CD4-positive, alpha-beta T cell (primary cell): Measurements from ENCODE around the gene CPED1. TPM values are rescaled to one million over a fixed set of nuclear protein-coding genes. Genes with fewer than 3 reads are reported as not detected.

Source experiments
- ATAC-seq: fragments of 200-7000 bp; cut with Tn5 transposase; one replicate; pipeline ENCODE4 v1.10.0; 2022; ENCODE audit warnings: mild to moderate bottlenecking; ENCODE audit not compliant: poor library complexity
- CTCF ChIA-PET: fragments of 350-600 bp; sonication (Branson Sonifier 250); formaldehyde crosslinking; loops from one replicate; lab custom pipeline; 2021; ENCODE audit warnings: antibody characterized with exemption, inconsistent platforms; lab: Charles Lee
- POLR2A ChIA-PET: fragments of 350-600 bp; sonication (Branson Sonifier 250); formaldehyde crosslinking; loops from one replicate; lab custom pipeline; 2021; ENCODE audit warnings: antibody characterized with exemption, inconsistent platforms; lab: Charles Lee
- DNase-seq, 14 experiments: peaks; one replicate each; pipeline ENCODE4 v3.0.0-alpha.2; 2013 to 2020; ENCODE audit warnings: mixed read lengths in 2 of 14
- H3K27ac ChIP-seq, 2 donors: one replicate each; pipeline versions ENCODE4 v1.5.1 to v1.7.0; 2013; ENCODE audit warnings: low read length in 2 of 2, low read depth in 1 of 2, mild to moderate bottlenecking in 1 of 2
- H3K27me3 ChIP-seq, 2 experiments: 1 replicate in 1 of 2; 2 replicates in 1 of 2; pipeline versions ENCODE4 v1.6.1 to v1.7.0; 2013; ENCODE audit warnings: low read length in 2 of 2, control low read depth in 1 of 2, mild to moderate bottlenecking in 1 of 2, moderate library complexity in 1 of 2; ENCODE audit not compliant: insufficient read depth in 2 of 2, control insufficient read depth in 1 of 2
- H3K36me3 ChIP-seq: one replicate; pipeline ENCODE4 v1.6.1; 2013; ENCODE audit warnings: low read length, control low read depth; ENCODE audit not compliant: insufficient read depth
- H3K4me1 ChIP-seq: one replicate; pipeline ENCODE4 v1.6.1; 2013; ENCODE audit warnings: low read length, control low read depth; ENCODE audit not compliant: insufficient read depth
- H3K4me3 ChIP-seq: one replicate; pipeline ENCODE4 v1.5.1; 2013; ENCODE audit warnings: mild to moderate bottlenecking, low read length, moderate library complexity
- H3K9me3 ChIP-seq, 2 experiments: 1 replicate in 1 of 2; 2 replicates in 1 of 2; pipeline versions ENCODE4 v1.6.1 to v1.7.0; 2013; ENCODE audit warnings: low read length in 2 of 2, mild to moderate bottlenecking in 2 of 2, control low read depth in 1 of 2, moderate library complexity in 1 of 2; ENCODE audit not compliant: control insufficient read depth in 1 of 2, insufficient read depth in 1 of 2
- H3K27ac Mint-ChIP-seq: one replicate; pipeline ENCODE4 v1.8.0; 2020; ENCODE audit warnings: mixed read lengths
- H3K27me3 Mint-ChIP-seq: one replicate; pipeline ENCODE4 v1.8.0; 2021; ENCODE audit warnings: mixed read lengths
- H3K36me3 Mint-ChIP-seq: one replicate; pipeline ENCODE4 v1.8.0; 2021; ENCODE audit warnings: low read depth, mixed read lengths
- H3K4me1 Mint-ChIP-seq: one replicate; pipeline ENCODE4 v1.8.0; 2021; ENCODE audit warnings: low read depth, mixed read lengths
- H3K4me3 Mint-ChIP-seq: one replicate; pipeline ENCODE4 v1.8.0; 2020; ENCODE audit warnings: mild to moderate bottlenecking, mixed read lengths
- H3K9me3 Mint-ChIP-seq: one replicate; pipeline ENCODE4 v1.8.0; 2020; ENCODE audit warnings: mixed read lengths
- intact Hi-C, 2 experiments: fragments of 100-400 bp; cut with DNase I in 1 of 2; cut with micrococcal nuclease in 1 of 2; formaldehyde crosslinking; loops; one replicate each; pipeline versions ENCODE4 v1.15.1 to v1.9.0; 2023 to 2025; cut with DNase I, micrococcal nuclease
- total RNA-seq, 174 experiments: library from RNA in 2 of 174; stranded (reverse) in 2 of 174; gene quantifications; one replicate each; pipeline ENCODE4 v1.2.3 and lab custom pipeline; 2021 to 2026
- TF ChIP-seq, protein P1 (sequence below): fragments of 200-600 bp; IDR thresholded peaks from one replicate; pipeline ENCODE4 v1.8.0; 2022; ENCODE audit warnings: antibody characterized with exemption, mild to moderate bottlenecking

The CPED1 gene
- total RNA-seq, 2 experiments from 2014 or later, result 0.08 to 0.19 TPM

DNA sequence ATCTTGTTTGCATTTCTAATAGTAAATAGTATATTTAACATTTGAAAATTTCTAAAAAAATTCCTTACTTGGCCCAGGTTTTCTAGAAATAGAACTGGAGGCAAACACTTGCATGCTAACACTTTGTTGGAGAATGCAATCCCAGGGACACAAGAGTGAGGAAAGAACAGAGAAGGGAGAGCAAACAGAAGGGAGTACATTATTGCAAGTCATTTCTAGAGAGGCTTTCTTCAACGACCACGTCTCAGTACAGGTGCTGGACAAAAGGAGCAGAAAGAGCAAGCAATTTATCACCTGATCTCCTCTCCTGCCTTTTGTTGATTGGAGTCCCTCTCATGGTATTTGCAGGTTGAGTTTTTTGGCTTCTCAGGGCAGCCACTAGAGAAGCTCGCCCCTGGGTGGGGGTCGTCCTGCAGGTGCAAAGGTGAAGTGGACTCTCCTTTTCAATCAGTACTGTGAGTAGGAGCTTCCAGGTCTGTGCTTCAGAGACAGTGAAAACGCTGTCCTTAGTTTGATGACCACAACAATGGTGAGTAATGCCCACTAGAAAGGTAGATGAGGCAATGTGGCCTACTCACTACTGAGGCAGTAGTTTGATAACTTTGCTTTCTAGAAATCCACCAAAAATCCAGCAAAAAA, 5.2 kb downstream of the CPED1 start:
- Histone ChIP-seq H3K9me3 (no peaks in the 10 kb centered on the region), H3K27ac (no peak overlapping the region), H3K36me3 (no peaks in the 10 kb centered on the region), H3K4me3 (no peak overlapping the region), H3K27me3 (peaks cover 16 to 34% of the 10 kb centered on the region in 2 experiments), H3K4me1 (peaks cover 20% of the 10 kb centered on the region)
- ChIA-PET CTCF (no interaction called here), POLR2A (no interaction called here)
- Mint-ChIP-seq H3K36me3 (no peaks in the 10 kb centered on the region), H3K4me1 (peaks cover 46% of the 10 kb centered on the region), H3K9me3 (no peaks in the 10 kb centered on the region), H3K27ac (no peak overlapping the region), H3K4me3 (no peak overlapping the region), H3K27me3 (peaks cover 39% of the 10 kb centered on the region)
- no peak for DNase-seq
- TF ChIP-seq, protein P1, sequence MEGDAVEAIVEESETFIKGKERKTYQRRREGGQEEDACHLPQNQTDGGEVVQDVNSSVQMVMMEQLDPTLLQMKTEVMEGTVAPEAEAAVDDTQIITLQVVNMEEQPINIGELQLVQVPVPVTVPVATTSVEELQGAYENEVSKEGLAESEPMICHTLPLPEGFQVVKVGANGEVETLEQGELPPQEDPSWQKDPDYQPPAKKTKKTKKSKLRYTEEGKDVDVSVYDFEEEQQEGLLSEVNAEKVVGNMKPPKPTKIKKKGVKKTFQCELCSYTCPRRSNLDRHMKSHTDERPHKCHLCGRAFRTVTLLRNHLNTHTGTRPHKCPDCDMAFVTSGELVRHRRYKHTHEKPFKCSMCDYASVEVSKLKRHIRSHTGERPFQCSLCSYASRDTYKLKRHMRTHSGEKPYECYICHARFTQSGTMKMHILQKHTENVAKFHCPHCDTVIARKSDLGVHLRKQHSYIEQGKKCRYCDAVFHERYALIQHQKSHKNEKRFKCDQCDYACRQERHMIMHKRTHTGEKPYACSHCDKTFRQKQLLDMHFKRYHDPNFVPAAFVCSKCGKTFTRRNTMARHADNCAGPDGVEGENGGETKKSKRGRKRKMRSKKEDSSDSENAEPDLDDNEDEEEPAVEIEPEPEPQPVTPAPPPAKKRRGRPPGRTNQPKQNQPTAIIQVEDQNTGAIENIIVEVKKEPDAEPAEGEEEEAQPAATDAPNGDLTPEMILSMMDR, result no peak
- ATAC-seq, result no peak
- intact Hi-C loops, result no loop called here

DNA sequence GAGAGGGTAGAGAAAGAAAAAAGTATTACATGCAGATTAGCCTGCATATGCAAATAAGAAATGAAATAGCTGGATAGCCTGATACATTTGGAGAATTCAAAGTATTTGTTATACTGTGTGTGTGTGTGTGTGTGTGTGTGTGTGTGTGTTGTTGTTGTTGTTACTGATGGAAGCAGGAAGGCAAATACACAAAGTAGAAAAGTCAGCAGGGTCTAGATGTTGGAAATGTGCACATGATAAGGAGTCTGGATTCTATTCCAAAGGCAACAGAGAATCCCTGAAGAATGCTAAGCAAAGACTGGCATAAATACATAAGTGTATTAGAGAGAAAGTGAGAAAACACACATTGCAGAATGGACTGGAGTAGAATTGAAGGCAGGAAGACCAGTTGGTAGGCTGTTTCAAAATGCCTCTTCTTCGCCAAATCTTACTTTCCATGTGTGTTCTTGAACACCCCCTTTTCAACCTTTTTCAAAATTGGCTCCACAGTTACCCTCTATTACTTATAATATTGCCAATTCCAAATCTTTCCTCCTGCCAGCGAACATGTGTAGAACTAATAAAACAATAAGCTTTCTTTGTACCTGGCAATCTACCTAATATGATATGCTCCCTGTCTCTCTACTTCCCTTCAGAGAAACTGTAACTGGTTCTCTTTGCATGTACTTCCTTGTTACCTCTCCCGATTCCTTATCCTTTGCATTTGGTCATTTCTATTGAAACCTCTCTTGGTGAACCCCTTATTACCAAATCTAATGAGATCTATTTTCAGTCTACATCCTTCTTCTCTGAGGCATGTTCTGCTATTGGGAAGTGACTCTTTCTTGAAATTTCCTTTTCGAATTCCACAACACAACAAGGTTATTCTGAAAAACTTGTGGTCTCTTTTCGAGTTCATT, 6.2 kb downstream of the CPED1 start:
- intact Hi-C loops, result no loop called here
- ChIA-PET CTCF (no interaction called here), POLR2A (no interaction called here)
- Histone ChIP-seq H3K4me3 (no peak overlapping the region), H3K36me3 (no peaks in the 10 kb centered on the region), H3K27ac (no peak overlapping the region), H3K9me3 (no peaks in the 10 kb centered on the region), H3K27me3 (peaks cover 5 to 23% of the 10 kb centered on the region in 2 experiments), H3K4me1 (peaks cover 13% of the 10 kb centered on the region)
- DNase-seq (no peak), ATAC-seq (no peak)
- no peaks in the 10 kb centered on the region for H3K36me3 Mint-ChIP-seq
- TF ChIP-seq, protein P1, result no peak
- no peak overlapping the region for H3K4me3 Mint-ChIP-seq
- H3K4me1 Mint-ChIP-seq, result peaks cover 41% of the 10 kb centered on the region
- H3K27ac Mint-ChIP-seq, result no peak overlapping the region
- peaks cover 28% of the 10 kb centered on the region for H3K27me3 Mint-ChIP-seq
- no peaks in the 10 kb centered on the region for H3K9me3 Mint-ChIP-seq

DNA sequence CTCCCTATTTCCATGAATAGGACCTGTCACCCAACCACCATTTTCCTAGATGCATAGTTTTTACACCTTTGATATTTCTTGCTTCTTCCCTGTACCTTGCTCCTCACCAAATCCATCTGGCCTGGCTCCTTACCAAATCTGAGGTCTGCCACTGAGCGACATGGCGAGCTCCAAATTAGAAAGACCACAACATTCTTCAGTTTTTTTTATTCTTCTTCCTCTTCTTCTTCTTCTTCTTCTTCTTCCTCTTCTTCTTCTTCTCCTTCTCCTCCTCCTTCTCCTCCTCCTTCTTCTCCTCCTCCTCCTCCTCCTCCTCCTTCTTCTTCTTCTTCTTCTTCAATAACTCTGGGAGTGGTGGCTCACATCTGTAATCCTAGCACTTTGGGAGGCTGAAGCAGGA, 7.1 kb downstream of the CPED1 start:
- H3K36me3 ChIP-seq, result no peaks in the 10 kb centered on the region
- Mint-ChIP-seq H3K4me1 (peaks cover 44% of the 10 kb centered on the region), H3K36me3 (no peaks in the 10 kb centered on the region), H3K9me3 (no peaks in the 10 kb centered on the region), H3K4me3 (no peak overlapping the region), H3K27me3 (peaks cover 19% of the 10 kb centered on the region), H3K27ac (no peak overlapping the region)
- no peaks in the 10 kb centered on the region for H3K9me3 ChIP-seq
- no peak for ATAC-seq
- peaks cover 2 to 16% of the 10 kb centered on the region in 2 experiments for H3K27me3 ChIP-seq
- H3K27ac ChIP-seq, result no peak overlapping the region
- no peak overlapping the region for H3K4me3 ChIP-seq
- CTCF ChIA-PET, result no interaction called here
- intact Hi-C loops, result no loop called here
- POLR2A ChIA-PET, result interaction anchor here (0.7 to 1.3 kb wide), 4 partner anchors 9 to 85 kb away, joined by 5 to 8 read pairs (median 6); partner anchors contain the start of gene ING3
- DNase-seq, result no peak
- peaks cover 13% of the 10 kb centered on the region for H3K4me1 ChIP-seq
- TF ChIP-seq, protein P1, result no peak
